Left ventricle myocardium inferior (tissue), 1 donor: ENCODE data around the gene DUSP2. TPM values are rescaled to one million over a fixed set of nuclear protein-coding genes. Genes with fewer than 3 reads are reported as not detected.

Experiments
- DNase-seq: peaks from one replicate; pipeline ENCODE4 v3.0.0-alpha.2; 2020
- H3K27ac ChIP-seq: fragments of 200-600 bp; replicated peaks from 2 replicates; pipeline ENCODE4 v1.8.0; 2021
- H3K27me3 ChIP-seq: fragments of 200-600 bp; 2 replicates; pipeline ENCODE4 v1.8.0; 2021; ENCODE audit warnings: low read depth
- H3K36me3 ChIP-seq: fragments of 200-600 bp; 2 replicates; pipeline ENCODE4 v1.8.0; 2021
- H3K4me1 ChIP-seq: fragments of 200-600 bp; 2 replicates; pipeline ENCODE4 v1.8.0; 2021
- H3K4me3 ChIP-seq: fragments of 200-600 bp; 2 replicates; pipeline ENCODE4 v1.8.0; 2021; ENCODE audit warnings: mild to moderate bottlenecking, moderate library complexity
- H3K9me3 ChIP-seq: fragments of 200-600 bp; replicated peaks from 2 replicates; pipeline ENCODE4 v1.8.0; 2021
- CTCF ChIP-seq: fragments of 200-600 bp; IDR thresholded peaks from 2 replicates; pipeline ENCODE4 v1.8.0; 2021; ENCODE audit warnings: antibody characterized with exemption, mild to moderate bottlenecking, borderline replicate concordance
- intact Hi-C: fragments of 100-400 bp; cut with micrococcal nuclease; formaldehyde crosslinking; loops from one replicate; pipeline ENCODE4 v1.11.0; 2022
- total RNA-seq: library from RNA; stranded (reverse); fragmentation: NEBNext Ultra II Directional; extraction: Animal tissue kit (Norgen Biotek cat#: 25700); gene quantifications from one replicate; pipeline ENCODE4 v1.2.1, GENCODE V29; 2021
- donor health status: DM: no; HTN: yes; CAD: no; lungs with severe emphysema.

Gene DUSP2
- total RNA-seq, 1 donor from 2014 or later, result 0.82 TPM

- H3K36me3 ChIP-seq, result no peaks in the 10 kb centered on the region
- DNase-seq, result no peak
- H3K27me3 ChIP-seq, result peaks cover 46% of the 10 kb centered on the region
- no peaks in the 10 kb centered on the region for H3K9me3 ChIP-seq
- H3K4me1 ChIP-seq, result peaks cover 2% of the 10 kb centered on the region
- no peak overlapping the region for H3K27ac ChIP-seq
- TF ChIP-seq CTCF, result no peak
- intact Hi-C loops, result no loop called here
- H3K4me3 ChIP-seq, result no peak overlapping the region
Measured at GRCh38 chr2:96122391-96122790, 22.8 kb downstream of the DUSP2 start.

- no peak for DNase-seq
- no peak overlapping the region for H3K27ac ChIP-seq
- no peaks in the 10 kb centered on the region for H3K36me3 ChIP-seq
- TF ChIP-seq CTCF, result no peak
- intact Hi-C loops, result no loop called here
- peaks cover 12% of the 10 kb centered on the region for H3K4me1 ChIP-seq
- peaks cover 53% of the 10 kb centered on the region for H3K27me3 ChIP-seq
- no peak overlapping the region for H3K4me3 ChIP-seq
- no peaks in the 10 kb centered on the region for H3K9me3 ChIP-seq
Measured at GRCh38 chr2:96121414-96121813, 23.8 kb downstream of the DUSP2 start.

- no peak overlapping the region for H3K27ac ChIP-seq
- intact Hi-C loops, result no loop called here
- H3K27me3 ChIP-seq, result peaks cover 57% of the 10 kb centered on the region
- H3K36me3 ChIP-seq, result no peaks in the 10 kb centered on the region
- H3K9me3 ChIP-seq, result no peaks in the 10 kb centered on the region
- peaks cover 16% of the 10 kb centered on the region for H3K4me1 ChIP-seq
- no peak overlapping the region for H3K4me3 ChIP-seq
- DNase-seq, result no peak
- TF ChIP-seq CTCF, result no peak
Measured at GRCh38 chr2:96120991-96121390, 24.2 kb downstream of the DUSP2 start.

- no peaks in the 10 kb centered on the region for H3K36me3 ChIP-seq
- peak; percentile 4 for DNase-seq
- no peak for TF ChIP-seq CTCF
- peaks cover 24% of the 10 kb centered on the region for H3K4me1 ChIP-seq
- no peak overlapping the region for H3K4me3 ChIP-seq
- no peak overlapping the region for H3K27ac ChIP-seq
- intact Hi-C loops, result no loop called here
- H3K27me3 ChIP-seq, result peaks cover 60% of the 10 kb centered on the region
- no peaks in the 10 kb centered on the region for H3K9me3 ChIP-seq
Measured at GRCh38 chr2:96120091-96120720, 25.0 kb downstream of the DUSP2 start.

GRCh38 chr2:96119389-96119751 lies 25.9 kb downstream of the DUSP2 start:
- DNase-seq, result peak; percentile 4
- Histone ChIP-seq H3K27me3 (peaks cover 60% of the 10 kb centered on the region), H3K27ac (no peak overlapping the region), H3K9me3 (no peaks in the 10 kb centered on the region), H3K4me1 (peaks cover 32% of the 10 kb centered on the region), H3K4me3 (no peak overlapping the region), H3K36me3 (no peaks in the 10 kb centered on the region)
- intact Hi-C loops, result no loop called here
- TF ChIP-seq CTCF, result no peak
